HG03196 (cell line): ENCODE data around the gene ELANE.
"Not testable (repeated sequence)": the region's sequence is repeated elsewhere in the genome, so short reads cannot be mapped to it uniquely, and the experiment has no call there.

ENCODE experiments used
- ATAC-seq: cut with Tn5 transposase; IDR thresholded peaks from one replicate; pipeline ENCODE4 v1.9.1; 2021; ENCODE audit not compliant: unreplicated experiment

The ELANE gene

DNA sequence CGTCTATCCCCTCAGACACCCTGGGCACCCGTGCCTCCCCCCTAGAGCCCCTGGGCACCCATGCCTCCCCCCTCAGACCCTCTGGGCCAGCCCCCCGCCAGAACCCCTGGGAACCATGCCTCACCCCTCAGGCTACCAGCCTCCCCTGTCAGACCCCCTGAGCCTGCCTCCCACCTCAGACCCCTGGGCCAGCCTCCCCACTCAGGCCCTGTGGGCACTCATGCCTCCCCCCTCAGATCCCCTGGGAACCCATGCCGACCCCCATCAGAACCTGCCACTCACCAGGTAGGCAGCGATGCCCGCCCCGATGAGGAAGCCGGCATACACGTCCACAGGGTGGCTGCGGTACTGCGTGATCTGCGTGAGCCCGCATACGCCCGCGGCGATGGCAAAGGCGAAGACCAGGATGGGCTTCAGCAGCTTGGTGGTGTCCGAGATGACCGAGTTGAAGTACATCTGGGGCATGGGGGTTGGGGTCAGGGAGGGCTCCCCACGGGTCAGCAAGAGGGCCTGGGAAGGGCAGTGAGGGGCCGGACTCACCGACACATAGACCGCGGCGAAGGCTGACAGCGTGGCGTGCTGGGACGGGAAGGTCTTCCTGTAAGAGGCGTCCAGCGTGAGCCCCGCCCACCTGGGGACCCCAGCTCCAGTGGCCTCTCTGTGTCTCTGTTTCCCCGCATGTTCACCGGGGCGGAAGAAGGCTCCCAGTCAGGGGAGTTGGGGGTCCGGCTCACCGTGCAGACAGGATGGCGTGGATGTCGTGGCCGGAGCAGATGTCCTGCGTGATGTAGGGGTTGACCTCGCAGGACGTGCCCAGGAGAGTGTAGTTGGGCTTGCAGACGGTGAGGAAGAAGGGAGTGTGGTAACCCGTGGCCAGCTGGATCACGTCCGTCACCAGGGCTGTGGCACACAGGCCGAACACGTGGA is 37.7 kb upstream of the ELANE start:
- no peak for ATAC-seq

DNA sequence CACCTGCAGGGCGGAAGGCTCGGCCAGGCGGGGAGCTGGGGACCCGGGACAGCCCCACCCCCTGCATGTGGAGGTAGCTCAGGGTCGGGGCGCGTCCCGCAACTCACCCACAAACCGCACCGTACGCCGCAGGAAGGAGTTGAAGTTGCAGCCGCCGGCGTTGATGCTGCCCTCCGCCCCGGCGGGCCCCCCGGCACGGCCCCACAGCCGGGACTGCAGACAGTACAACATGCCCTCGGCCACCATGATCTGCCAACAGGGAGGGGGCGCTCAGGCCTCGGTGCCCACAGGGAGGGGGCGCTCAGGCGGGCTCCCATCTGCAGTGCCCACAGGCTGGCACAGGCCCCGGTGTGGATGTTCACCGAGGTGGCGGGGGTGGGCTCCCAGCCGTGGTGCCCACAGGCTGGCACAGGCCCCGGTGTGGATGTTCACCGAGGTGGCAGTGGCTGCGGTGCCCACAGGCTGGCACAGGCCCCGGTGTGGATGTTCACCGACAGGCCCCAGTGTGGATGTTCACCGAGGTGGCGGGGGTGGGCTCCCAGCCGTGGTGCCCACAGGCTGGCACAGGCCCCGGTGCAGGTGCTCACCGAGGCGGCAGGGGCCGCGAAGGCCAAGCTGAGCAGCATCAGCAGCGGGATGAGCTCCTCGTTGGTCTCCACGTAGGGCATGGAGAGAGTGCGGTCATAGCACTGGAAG is 36.9 kb upstream of the ELANE start:
- ATAC-seq, result no peak

GRCh38 chr19:815775-816499 is 36.2 kb upstream of the ELANE start:
- ATAC-seq, result no peak

- no peak for ATAC-seq
Measured at GRCh38 chr19:816500-816857, 35.6 kb upstream of the ELANE start.

DNA sequence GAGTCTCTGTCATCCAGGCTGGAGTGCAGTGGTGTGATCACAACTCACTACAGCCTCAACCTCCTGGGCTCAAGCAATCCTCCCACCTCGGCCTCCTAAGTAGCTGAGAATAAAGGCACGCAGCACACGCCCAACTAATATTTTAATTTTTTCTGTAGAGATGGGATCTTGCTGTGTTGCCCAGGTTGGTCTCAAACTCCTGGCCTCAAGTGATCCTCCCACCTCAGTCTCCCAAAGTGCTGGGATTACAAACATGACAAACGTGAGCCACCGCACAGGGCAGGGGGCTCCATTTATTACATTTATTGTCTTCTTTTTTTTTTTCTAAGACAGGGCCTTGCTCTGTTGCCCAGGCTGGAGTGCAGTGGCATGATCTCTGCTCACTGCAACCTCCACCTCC is 31.9 kb upstream of the ELANE start:
- ATAC-seq, result not testable (repeated sequence)

GRCh38 chr19:821231-821824 is 30.8 kb upstream of the ELANE start:
- ATAC-seq, result no peak

DNA sequence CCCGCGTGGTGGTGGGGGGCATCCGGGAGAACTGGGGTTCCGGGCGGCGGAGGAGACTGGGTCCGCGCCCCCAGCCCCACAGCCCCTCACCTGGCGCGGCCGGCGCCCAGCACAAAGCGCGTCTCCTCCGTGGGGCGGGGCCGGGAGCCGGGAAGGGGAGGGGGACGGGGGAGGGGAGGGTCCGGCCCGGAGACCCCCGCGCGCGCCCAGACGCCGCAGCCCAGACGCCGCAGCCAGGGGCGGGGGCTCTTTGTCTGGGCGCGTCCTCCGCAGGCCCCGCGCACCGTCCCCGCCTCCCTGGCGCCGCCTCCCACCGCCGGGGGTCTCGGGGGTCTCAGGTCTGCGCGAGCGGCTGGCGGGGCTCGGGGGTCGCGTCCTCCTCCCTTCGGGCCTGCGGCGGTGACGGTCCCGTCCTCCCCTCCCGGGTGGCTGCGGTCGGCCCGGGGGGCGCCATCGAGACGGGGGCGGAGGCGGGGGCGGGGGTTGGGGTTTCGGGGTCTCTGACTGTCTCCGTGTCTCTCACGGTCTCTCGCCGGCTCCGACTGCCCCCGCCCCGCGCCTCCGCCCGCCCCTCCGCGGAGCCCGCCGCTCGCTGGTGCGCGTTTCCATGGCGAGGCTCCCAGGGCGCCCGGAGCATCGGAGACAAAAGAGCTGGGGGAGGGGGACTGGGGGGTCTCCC is 30.1 kb upstream of the ELANE start, which contains the start of gene PLPPR3:
Gene PLPPR3, minus strand, starts transcription at position 131 of the 679 bp plus-strand sequence. CDS start 396 bp downstream, outside the sequence.
- no peak for ATAC-seq

DNA sequence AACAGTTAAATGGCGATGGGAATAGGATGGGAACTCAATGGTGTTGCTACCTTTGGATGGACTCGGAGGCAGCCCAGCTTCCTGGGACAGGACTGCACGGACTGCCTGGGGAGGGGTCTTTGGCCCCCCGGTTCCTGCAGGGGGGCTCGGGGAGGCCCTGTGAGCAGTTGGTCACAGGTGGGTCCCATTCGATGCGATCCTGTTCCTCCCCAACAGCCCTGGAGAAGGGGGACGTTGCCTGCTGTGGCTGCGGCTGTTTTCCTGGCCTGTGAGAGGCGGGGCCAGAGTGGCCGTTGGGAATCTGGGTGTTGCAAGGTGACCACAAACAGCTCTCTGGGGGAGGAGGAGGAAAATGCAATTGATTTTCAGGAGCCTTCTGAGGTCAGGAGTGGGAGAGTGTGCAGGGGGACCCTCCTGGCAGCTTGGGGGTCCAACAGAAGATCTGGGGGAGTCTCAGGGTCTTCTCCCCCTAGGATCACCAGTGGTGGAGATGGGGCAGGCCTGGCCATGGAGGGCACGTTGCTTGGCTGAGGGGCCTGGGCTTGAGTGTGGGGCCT is 28.5 kb upstream of the ELANE start:
- ATAC-seq, result no peak

DNA sequence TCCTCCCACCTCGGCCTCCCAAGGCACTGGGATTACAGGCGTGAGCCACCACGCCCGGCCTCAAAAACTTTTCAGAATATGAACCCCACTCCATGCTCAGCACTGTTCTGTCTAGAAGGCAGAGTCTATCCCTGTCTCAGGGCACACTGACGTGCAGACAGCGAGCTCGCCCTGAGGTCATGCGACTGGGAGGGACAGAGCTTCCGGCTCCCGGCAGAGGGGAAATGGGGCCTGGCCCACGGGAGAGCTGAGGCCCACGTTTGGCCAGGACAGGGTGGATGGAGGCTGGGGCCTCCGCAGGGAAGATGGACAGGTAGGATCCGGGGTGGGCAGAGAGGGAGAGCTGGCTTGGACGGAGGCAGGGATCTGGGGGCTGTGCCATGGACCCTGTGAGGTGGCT is 27.2 kb upstream of the ELANE start:
- no peak for ATAC-seq

DNA sequence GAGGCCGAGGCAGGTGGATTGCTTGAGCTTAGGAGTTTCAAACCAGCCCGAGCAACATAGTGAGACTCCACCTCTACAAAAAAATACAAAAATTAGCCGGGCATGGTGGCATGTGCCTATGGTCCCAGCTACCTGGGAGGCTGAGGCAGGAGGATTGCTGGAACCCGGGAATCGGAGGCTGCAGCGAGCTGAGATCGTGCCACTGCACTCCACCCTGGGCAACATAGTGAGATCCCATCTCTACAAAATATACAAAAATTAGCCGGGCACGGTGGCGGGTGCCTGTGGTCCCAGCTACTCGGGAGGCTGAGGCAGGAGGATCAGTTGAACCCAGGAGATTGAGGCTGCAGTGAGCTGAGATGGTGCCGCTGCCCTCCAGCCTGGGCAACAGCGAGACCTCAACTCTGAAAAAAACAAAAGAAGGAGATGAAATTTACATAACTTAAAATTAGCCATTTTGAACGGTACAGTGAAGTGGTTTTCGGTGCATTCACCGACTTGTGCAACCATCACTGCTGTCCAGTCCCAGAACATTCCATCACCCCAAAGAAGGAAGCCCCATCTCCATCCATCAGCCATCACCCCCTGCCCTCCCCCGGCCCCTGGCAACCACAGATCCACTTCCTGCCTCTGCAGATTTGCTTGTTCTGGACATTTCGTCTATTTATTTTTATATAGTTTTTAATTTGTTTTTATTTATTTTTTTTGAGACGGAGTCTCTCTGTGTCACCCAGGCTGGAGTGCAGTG is 26.0 kb upstream of the ELANE start:
- no peak for ATAC-seq

- ATAC-seq, result no peak
Measured at GRCh38 chr19:827314-827709, 24.8 kb upstream of the ELANE start.

GRCh38 chr19:827710-828321 is 24.3 kb upstream of the ELANE start, which contains the start of gene AZU1:
Gene AZU1 (plus strand): TSS chr19:827837. CDS start chr19:827847, 10 bp downstream.
- no peak for ATAC-seq

DNA sequence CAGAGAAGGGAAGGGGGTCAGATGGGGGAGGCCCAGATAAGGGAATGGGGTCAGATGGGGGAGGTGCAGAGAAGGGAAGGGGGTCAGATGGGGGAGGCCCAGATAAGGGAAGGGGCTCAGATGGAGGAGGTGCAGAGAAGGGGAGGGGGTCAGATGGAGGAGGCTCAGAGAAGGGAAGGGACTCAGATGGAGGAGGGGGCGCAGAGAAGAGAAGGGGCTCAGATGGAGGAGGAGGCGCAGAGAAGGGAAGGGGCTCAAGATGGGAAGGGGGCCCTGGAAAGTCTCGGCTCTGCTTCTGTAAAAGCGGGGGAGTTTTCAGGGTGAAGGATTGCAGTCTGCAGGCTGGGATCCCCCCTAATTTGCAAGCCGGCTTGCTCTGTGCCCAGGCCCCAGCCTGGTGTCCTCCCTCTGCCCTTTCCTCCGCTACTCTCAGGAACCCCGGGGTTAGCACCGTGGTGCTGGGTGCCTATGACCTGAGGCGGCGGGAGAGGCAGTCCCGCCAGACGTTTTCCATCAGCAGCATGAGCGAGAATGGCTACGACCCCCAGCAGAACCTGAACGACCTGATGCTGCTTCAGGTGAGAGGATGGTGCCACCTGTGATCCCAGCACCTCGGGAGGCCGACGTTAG is 22.9 kb upstream of the ELANE start:
- no peak for ATAC-seq

- ATAC-seq, result no peak
Measured at GRCh38 chr19:831407-832369, 20.4 kb upstream of the ELANE start.

- ATAC-seq, result no peak
Measured at GRCh38 chr19:834216-834615, 17.9 kb upstream of the ELANE start.

DNA sequence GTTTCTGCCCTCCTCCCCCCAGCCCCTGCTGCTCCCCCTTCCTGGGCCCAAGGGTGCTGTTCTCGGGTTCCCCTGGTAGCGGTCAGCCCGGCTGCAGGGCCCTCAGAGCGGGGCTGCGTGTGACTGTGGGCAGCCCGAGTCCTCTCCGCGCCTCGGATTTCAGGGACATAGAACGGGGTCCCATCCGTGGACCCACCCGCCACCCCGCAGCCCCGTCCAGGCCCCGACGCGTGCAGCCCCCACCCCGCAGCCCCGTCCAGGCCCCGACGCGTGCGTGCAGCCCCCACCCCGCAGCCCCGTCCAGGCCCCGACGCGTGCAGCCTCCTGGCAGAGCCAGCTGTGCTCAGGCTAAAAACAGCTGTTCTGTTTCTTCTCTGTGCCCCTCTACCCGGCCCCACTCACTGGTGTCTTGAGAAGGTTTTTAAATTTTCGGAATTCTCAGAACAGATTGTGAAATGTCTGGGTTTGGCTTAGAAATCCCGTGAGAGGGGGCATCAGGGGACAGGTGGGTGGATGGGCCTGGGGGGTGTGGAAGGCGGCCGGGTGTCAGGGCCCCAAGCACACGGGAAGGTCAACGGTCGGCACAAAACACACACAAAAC is 16.8 kb upstream of the ELANE start:
- ATAC-seq, result no peak
